Endodermal cell (in vitro differentiated cells): ENCODE data around the gene IFIT2. TPM values are rescaled to one million over a fixed set of nuclear protein-coding genes. Genes with fewer than 3 reads are reported as not detected.

ENCODE experiments used
- DNase-seq: peaks from one replicate; pipeline ENCODE4 v3.0.0-alpha.2; 2017
- H3K27ac ChIP-seq: 2 replicates; pipeline ENCODE4 v1.5.1; 2013; ENCODE audit warnings: mild to moderate bottlenecking, low read depth, low read length, moderate library complexity
- H3K27me3 ChIP-seq: 2 replicates; pipeline ENCODE4 v1.6.1; 2013; ENCODE audit warnings: mild to moderate bottlenecking, low read length, moderate library complexity; ENCODE audit not compliant: insufficient read depth, control insufficient read depth, poor library complexity, severe bottlenecking
- H3K36me3 ChIP-seq: 2 replicates; pipeline ENCODE4 v1.7.0; 2013; ENCODE audit warnings: mild to moderate bottlenecking, low read length, moderate library complexity; ENCODE audit not compliant: control insufficient read depth, insufficient read depth
- H3K4me1 ChIP-seq: one replicate; pipeline ENCODE4 v1.7.0; 2013; ENCODE audit warnings: low read length; ENCODE audit not compliant: control insufficient read depth, insufficient read depth
- H3K4me3 ChIP-seq: 2 replicates; pipeline ENCODE4 v1.5.1; 2013; ENCODE audit warnings: mild to moderate bottlenecking, low read length, moderate library complexity
- H3K9ac ChIP-seq: 2 replicates; pipeline ENCODE4 v1.6.1; 2013; ENCODE audit warnings: mild to moderate bottlenecking, low read length, moderate library complexity; ENCODE audit not compliant: poor library complexity, severe bottlenecking; ENCODE audit errors: extremely low read depth
- H3K9me3 ChIP-seq: 2 replicates; pipeline ENCODE4 v1.6.1; 2013; ENCODE audit warnings: mild to moderate bottlenecking, low read length, moderate library complexity; ENCODE audit not compliant: control insufficient read depth
- H3K27ac Mint-ChIP-seq: 2 replicates; pipeline ENCODE4 v1.8.0; 2020; ENCODE audit warnings: mixed read lengths
- H3K27me3 Mint-ChIP-seq: 2 replicates; pipeline ENCODE4 v1.8.0; 2021; ENCODE audit warnings: mild to moderate bottlenecking, mixed read lengths; ENCODE audit not compliant: insufficient read depth
- H3K36me3 Mint-ChIP-seq: 2 replicates; pipeline ENCODE4 v1.8.0; 2020; ENCODE audit warnings: low read depth, mixed read lengths
- H3K4me1 Mint-ChIP-seq: 2 replicates; pipeline ENCODE4 v1.8.0; 2020; ENCODE audit warnings: mixed read lengths
- H3K4me3 Mint-ChIP-seq: 2 replicates; pipeline ENCODE4 v1.8.0; 2020; ENCODE audit warnings: mild to moderate bottlenecking, moderate library complexity, mixed read lengths
- H3K9me3 Mint-ChIP-seq: 2 replicates; pipeline ENCODE4 v1.8.0; 2020; ENCODE audit warnings: mild to moderate bottlenecking, mixed read lengths
- CTCF ChIP-seq: fragments of 200-600 bp; sonication (generic); conservative IDR thresholded peaks from 2 replicates; pipeline ENCODE4 v1.5.0; 2021; ENCODE audit warnings: antibody characterized with exemption, mild to moderate bottlenecking
- WGBS, 2 experiments: methylation state at CpG; one replicate each; pipeline versions ENCODE4 v1.1.5 to v1.1.7; 2013; ENCODE audit warnings: missing lambda C conversion rate in 2 of 2, mixed read lengths in 1 of 2; ENCODE audit not compliant: insufficient coverage in 1 of 2, insufficient read length in 1 of 2; 5-methylcytosine and 5-hydroxymethylcytosine counted together
- total RNA-seq, 2 donors: library from RNA; stranded (reverse); fragmentation: NEBNext Ultra II Directional in 1 of 2; extraction: Animal tissue kit (Norgen Biotek cat#: 25700) in 1 of 2; gene quantifications; 2 replicates in 1 of 2; 3 replicates in 1 of 2; pipeline ENCODE4 v1.2.1, GENCODE V29; 2021

IFIT2 gene
- total RNA-seq, 2 donors from 2014 or later, result 0.37 TPM; not detected in 1

- WGBS, 2 experiments, result 93 to 100% methylated on average over 3 of the region's 4 CpGs
- Histone ChIP-seq H3K9me3 (no peaks in the 10 kb centered on the region), H3K36me3 (no peaks in the 10 kb centered on the region), H3K9ac (no peak overlapping the region), H3K4me1 (peaks cover 10% of the 10 kb centered on the region), H3K27ac (no peak overlapping the region), H3K27me3 (no peaks in the 10 kb centered on the region), H3K4me3 (no peak overlapping the region)
- H3K9me3 Mint-ChIP-seq, result no peaks in the 10 kb centered on the region
- H3K27ac Mint-ChIP-seq, result no peak overlapping the region
- H3K4me1 Mint-ChIP-seq, result peaks cover 45% of the 10 kb centered on the region
- DNase-seq, result no peak
- no peaks in the 10 kb centered on the region for H3K27me3 Mint-ChIP-seq
- H3K4me3 Mint-ChIP-seq, result no peak overlapping the region
- no peak for TF ChIP-seq CTCF
- H3K36me3 Mint-ChIP-seq, result no peaks in the 10 kb centered on the region
These were observed 43.6 kb downstream of the IFIT2 start for GRCh38 chr10:89345367-89346000.

DNA sequence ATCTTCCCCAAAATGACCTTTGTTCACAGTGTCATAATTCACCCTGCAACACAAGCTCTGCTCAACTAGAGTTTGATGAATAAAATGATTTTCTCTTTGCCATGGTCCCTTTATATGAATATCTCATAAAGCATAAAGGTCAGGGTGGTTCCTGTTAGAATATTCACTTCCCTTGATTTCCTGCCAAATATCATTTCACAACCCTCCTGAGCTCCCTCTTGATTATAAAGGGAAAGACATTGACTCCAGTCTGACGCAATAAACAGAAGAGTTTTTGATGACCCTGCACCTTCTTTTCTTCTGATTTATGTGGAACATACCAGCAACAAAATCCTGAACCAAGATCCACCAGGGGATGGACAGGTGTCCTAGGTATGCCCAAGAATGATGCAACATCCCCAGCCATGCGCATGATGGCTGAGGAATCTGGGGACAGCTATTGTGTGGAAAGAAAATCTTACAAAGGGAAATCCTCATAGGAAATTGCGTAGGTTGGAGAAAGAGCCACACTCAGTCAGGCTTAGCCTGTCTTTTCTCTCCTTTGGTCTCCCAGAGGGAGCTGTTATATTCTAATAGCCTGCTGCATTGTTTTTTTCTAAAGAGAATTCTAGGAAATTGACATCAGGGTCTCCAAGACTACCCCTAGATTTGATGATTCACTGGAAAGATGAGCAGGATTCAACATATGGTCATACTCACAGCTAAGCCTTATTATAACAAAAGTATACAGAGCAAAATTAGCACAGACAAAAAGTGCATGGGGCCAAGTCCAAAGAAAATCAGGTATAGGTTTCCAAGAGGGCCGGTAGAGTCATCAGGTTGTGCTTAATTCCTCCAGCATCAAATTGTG is 44.8 kb downstream of the IFIT2 start:
- H3K27me3 Mint-ChIP-seq, result no peaks in the 10 kb centered on the region
- peak overlapping the region; percentile 14 for H3K27ac ChIP-seq
- H3K9ac ChIP-seq, result no peak overlapping the region
- H3K4me3 ChIP-seq, result no peak overlapping the region
- no peak for DNase-seq
- H3K4me1 ChIP-seq, result peaks cover 16% of the 10 kb centered on the region
- no peaks in the 10 kb centered on the region for H3K9me3 ChIP-seq
- no peaks in the 10 kb centered on the region for H3K36me3 ChIP-seq
- H3K27me3 ChIP-seq, result no peaks in the 10 kb centered on the region
- no peak for TF ChIP-seq CTCF
- no peaks in the 10 kb centered on the region for H3K9me3 Mint-ChIP-seq
- H3K4me3 Mint-ChIP-seq, result no peak overlapping the region
- WGBS, 2 experiments, result 72 to 88% methylated on average over 3 to 4 of the region's 4 CpGs
- no peak overlapping the region for H3K27ac Mint-ChIP-seq
- peaks cover 57% of the 10 kb centered on the region for H3K4me1 Mint-ChIP-seq
- no peaks in the 10 kb centered on the region for H3K36me3 Mint-ChIP-seq

DNA sequence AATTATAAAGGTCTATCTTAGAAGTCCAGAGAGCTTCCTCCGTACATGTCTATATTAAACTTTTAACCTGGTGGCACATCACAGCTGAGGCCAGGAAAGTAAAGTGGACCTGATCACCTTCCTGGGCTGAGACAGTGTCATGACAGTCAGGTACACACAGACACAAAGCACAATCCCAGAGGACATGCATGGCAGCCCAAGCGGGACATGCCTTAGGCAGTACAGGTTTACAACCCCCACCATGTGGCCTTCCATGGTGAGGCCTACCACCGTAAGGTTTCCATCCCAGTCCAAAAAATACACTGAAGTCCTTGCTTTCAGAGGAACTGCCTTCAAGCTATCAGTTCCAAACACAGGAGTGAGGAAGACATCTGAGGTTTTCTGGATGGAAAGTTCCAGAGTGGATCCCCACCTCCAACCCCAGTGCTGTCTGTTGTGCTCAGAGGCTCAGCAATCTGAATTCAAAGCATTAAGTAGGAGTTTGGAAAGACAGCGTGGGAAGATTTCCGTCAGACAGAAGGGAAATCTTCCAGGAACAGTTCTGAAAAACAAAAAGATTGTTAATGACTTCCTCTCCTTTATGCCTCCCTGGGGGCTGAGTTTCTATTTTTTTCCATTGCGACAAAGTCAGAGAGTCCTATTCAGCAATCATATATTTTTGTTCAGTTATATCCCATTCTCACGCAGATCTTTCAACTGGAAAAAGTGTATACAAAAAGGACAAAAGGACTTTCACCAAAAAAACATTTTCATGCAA is 46.0 kb downstream of the IFIT2 start:
- Histone ChIP-seq H3K27me3 (no peaks in the 10 kb centered on the region), H3K36me3 (no peaks in the 10 kb centered on the region), H3K27ac (no peak overlapping the region), H3K4me1 (peaks cover 18% of the 10 kb centered on the region), H3K4me3 (no peak overlapping the region), H3K9me3 (no peaks in the 10 kb centered on the region), H3K9ac (no peak overlapping the region)
- no peak for DNase-seq
- Mint-ChIP-seq H3K36me3 (no peaks in the 10 kb centered on the region), H3K4me1 (peaks cover 65% of the 10 kb centered on the region), H3K4me3 (no peak overlapping the region), H3K27ac (peak overlapping the region; percentile 20), H3K27me3 (no peaks in the 10 kb centered on the region), H3K9me3 (no peaks in the 10 kb centered on the region)
- WGBS, 2 experiments, result 90 to 93% methylated on average over 4 to 7 of the region's 7 CpGs
- TF ChIP-seq CTCF, result no peak
